HCT116 (cell line): Measurements from ENCODE around the gene MAN1A1.

ENCODE experiments used
- CEBPB ChIP-seq: IDR thresholded peaks from 2 replicates; pipeline ENCODE4 v1.6.1; 2012; ENCODE audit warnings: low read depth
- JUND ChIP-seq: IDR thresholded peaks from 2 replicates; pipeline ENCODE4 v1.6.1; 2012
- POLR2A ChIP-seq: IDR thresholded peaks from 2 replicates; pipeline ENCODE4 v1.7.0; 2011; ENCODE audit warnings: borderline replicate concordance; ENCODE audit not compliant: insufficient read depth, insufficient read length; ENCODE audit errors: extremely low read depth
- SP1 ChIP-seq: IDR thresholded peaks from 2 replicates; pipeline ENCODE4 v1.6.1; 2012; ENCODE audit warnings: low read depth
- TF ChIP-seq, protein P1 (sequence below), 3 experiments: fragments of 200-600 bp in 1 of 3; sonication (generic) in 1 of 3; IDR thresholded peaks in 2 of 3; conservative IDR thresholded peaks in 1 of 3; 2 replicates each; pipeline ENCODE4 v1.5.1; 2012 to 2017; ENCODE audit warnings: low read depth in 2 of 3, low read length in 2 of 3, antibody characterized with exemption in 1 of 3, borderline replicate concordance in 1 of 3, control low read depth in 1 of 3, mild to moderate bottlenecking in 1 of 3, mixed read lengths in 1 of 3, mixed run types in 1 of 3, moderate library complexity in 1 of 3; ENCODE audit not compliant: insufficient read depth in 1 of 3

DNA sequence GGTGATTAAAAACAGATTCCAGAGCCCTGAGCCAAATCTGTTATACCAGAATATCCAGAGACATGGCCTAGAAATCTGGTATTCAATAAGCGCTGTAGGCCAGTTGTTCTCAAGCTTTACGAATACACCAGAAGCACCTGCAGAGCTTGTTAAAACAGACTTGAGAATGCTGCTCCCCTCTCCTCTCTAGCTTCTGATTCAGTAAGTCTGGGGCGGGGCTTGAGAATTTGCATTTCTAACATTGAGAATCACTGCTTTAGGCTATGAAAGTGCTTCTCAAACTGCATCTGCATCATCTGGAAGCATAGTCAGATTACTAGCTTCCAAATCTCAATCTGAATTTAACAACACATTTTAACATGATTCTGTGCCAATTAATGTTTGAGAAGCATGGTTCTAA, 20.5 kb upstream of the MAN1A1 start:
- TF ChIP-seq SP1, result no peak
- TF ChIP-seq CEBPB, result no peak
- no peak for TF ChIP-seq POLR2A
- TF ChIP-seq, protein P1, sequence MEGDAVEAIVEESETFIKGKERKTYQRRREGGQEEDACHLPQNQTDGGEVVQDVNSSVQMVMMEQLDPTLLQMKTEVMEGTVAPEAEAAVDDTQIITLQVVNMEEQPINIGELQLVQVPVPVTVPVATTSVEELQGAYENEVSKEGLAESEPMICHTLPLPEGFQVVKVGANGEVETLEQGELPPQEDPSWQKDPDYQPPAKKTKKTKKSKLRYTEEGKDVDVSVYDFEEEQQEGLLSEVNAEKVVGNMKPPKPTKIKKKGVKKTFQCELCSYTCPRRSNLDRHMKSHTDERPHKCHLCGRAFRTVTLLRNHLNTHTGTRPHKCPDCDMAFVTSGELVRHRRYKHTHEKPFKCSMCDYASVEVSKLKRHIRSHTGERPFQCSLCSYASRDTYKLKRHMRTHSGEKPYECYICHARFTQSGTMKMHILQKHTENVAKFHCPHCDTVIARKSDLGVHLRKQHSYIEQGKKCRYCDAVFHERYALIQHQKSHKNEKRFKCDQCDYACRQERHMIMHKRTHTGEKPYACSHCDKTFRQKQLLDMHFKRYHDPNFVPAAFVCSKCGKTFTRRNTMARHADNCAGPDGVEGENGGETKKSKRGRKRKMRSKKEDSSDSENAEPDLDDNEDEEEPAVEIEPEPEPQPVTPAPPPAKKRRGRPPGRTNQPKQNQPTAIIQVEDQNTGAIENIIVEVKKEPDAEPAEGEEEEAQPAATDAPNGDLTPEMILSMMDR (IDR thresholded peaks at IDR 0.05 in 2 of 3, conservative IDR thresholded peaks at IDR 0.05 in 1 of 3; ENCODE audit: borderline replicate concordance in 1 of 3, insufficient read depth in 1 of 3, low read depth in 2 of 3, low read length in 2 of 3), result no peak
- no peak for TF ChIP-seq JUND
